ENCODE data around the gene COL4A6. TPM values are rescaled to one million over a fixed set of nuclear protein-coding genes. Genes with fewer than 3 reads are reported as not detected.

The COL4A6 gene
- total RNA-seq, 1 experiment from 2014 or later, result 0.28 TPM

DNA sequence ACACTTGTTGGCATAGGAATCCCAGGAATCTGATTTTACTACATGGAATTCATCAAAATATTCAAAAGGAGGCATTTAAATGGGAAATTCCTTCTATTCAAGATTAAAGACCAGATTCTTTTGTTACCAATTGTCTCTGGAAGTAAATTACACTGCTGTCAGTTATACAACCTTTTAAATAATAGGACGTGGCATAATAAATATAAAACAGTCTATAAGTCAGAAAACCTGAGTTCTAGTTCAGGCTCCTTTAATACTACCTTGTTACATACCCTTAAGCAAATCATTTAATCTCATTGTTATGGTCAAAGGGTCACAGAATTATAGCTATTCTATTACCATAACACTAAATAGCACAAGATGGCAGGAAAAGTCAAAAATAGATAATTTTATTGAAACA lies 18.8 kb downstream of the COL4A6 start:
- intact Hi-C loops (cut with micrococcal nuclease; ENCODE audit: unreplicated experiment) (loop anchor here (10.0 kb wide), 1 partner anchor 465 kb away; no protein-coding TSS in a partner anchor), in situ Hi-C loops (cut with HindIII; ENCODE audit: low pct_unique_long_range_greater_than_20kb, low sequenced_read_pairs) (no loop called here)
- Histone ChIP-seq H3K36me3 (ENCODE audit: control insufficient read depth, insufficient read depth, low read length) (no peaks in the 10 kb centered on the region), H3K27me3 (ENCODE audit: control insufficient read depth, insufficient read depth, low read length) (no peaks in the 10 kb centered on the region), H3K9me3 (ENCODE audit: control insufficient read depth, insufficient read depth, low read depth, low read length) (no peaks in the 10 kb centered on the region), H3K27ac (ENCODE audit: low read length) (no peak overlapping the region), H3K4me3 (ENCODE audit: low read depth in 2 of 2, low read length in 2 of 2) (no peak overlapping the region), H3K4me1 (ENCODE audit: control insufficient read depth, insufficient read depth, low read length) (no peaks in the 10 kb centered on the region)
- TF ChIP-seq TCF7L2 (IDR thresholded peaks at IDR 0.05; ENCODE audit: low read depth, low read length) (no peak), SIN3A (IDR thresholded peaks at IDR 0.05; ENCODE audit: borderline replicate concordance, insufficient read depth, low read depth, low read length) (no peak), POLR2AphosphoS5 (IDR thresholded peaks at IDR 0.05; ENCODE audit: low read depth, low read length) (no peak)
- TF ChIP-seq, protein P1, sequence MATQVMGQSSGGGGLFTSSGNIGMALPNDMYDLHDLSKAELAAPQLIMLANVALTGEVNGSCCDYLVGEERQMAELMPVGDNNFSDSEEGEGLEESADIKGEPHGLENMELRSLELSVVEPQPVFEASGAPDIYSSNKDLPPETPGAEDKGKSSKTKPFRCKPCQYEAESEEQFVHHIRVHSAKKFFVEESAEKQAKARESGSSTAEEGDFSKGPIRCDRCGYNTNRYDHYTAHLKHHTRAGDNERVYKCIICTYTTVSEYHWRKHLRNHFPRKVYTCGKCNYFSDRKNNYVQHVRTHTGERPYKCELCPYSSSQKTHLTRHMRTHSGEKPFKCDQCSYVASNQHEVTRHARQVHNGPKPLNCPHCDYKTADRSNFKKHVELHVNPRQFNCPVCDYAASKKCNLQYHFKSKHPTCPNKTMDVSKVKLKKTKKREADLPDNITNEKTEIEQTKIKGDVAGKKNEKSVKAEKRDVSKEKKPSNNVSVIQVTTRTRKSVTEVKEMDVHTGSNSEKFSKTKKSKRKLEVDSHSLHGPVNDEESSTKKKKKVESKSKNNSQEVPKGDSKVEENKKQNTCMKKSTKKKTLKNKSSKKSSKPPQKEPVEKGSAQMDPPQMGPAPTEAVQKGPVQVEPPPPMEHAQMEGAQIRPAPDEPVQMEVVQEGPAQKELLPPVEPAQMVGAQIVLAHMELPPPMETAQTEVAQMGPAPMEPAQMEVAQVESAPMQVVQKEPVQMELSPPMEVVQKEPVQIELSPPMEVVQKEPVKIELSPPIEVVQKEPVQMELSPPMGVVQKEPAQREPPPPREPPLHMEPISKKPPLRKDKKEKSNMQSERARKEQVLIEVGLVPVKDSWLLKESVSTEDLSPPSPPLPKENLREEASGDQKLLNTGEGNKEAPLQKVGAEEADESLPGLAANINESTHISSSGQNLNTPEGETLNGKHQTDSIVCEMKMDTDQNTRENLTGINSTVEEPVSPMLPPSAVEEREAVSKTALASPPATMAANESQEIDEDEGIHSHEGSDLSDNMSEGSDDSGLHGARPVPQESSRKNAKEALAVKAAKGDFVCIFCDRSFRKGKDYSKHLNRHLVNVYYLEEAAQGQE (IDR thresholded peaks at IDR 0.05; ENCODE audit: insufficient read depth in 1 of 2, low read depth in 2 of 2, low read length in 1 of 2), result no peak
- TF ChIP-seq, protein P2, sequence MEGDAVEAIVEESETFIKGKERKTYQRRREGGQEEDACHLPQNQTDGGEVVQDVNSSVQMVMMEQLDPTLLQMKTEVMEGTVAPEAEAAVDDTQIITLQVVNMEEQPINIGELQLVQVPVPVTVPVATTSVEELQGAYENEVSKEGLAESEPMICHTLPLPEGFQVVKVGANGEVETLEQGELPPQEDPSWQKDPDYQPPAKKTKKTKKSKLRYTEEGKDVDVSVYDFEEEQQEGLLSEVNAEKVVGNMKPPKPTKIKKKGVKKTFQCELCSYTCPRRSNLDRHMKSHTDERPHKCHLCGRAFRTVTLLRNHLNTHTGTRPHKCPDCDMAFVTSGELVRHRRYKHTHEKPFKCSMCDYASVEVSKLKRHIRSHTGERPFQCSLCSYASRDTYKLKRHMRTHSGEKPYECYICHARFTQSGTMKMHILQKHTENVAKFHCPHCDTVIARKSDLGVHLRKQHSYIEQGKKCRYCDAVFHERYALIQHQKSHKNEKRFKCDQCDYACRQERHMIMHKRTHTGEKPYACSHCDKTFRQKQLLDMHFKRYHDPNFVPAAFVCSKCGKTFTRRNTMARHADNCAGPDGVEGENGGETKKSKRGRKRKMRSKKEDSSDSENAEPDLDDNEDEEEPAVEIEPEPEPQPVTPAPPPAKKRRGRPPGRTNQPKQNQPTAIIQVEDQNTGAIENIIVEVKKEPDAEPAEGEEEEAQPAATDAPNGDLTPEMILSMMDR (IDR thresholded peaks at IDR 0.05), result no peak
- ATAC-seq (no peak), DNase-seq (ENCODE audit: low read depth, low spot score) (no peak)
- ChIA-PET POLR2A (no interaction called here), CTCF (no interaction called here)
- BruUV-seq (replicated peaks), result no TSS peak

DNA sequence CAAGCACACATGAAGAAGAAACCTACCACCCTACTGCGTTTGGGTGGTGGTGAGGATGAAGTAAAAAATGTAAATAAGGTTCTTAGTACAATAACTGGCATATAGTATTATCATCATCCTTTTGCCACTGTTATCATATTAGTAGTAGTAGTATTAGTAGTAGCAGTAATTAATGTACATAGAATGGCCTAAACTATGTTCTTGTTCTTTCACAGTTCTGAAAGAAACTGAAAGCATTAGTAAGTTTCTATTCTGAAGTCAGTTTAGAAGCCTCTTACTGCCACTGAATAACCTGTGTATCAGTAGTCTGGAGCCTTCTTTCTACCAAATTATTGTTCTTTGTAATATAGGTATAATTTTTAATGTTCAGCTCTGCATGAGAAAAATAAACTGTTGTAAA lies 21.0 kb downstream of the COL4A6 start:
- ChIA-PET POLR2A (no interaction called here), CTCF (no interaction called here)
- H3K27me3 ChIP-seq (ENCODE audit: control insufficient read depth, insufficient read depth, low read length), result no peaks in the 10 kb centered on the region
- in situ Hi-C loops (cut with HindIII; ENCODE audit: low pct_unique_long_range_greater_than_20kb, low sequenced_read_pairs), result no loop called here
- no peaks in the 10 kb centered on the region for H3K4me1 ChIP-seq (ENCODE audit: control insufficient read depth, insufficient read depth, low read length)
- ATAC-seq, result no peak
- intact Hi-C loops (cut with micrococcal nuclease; ENCODE audit: unreplicated experiment), result loop anchor here (10.0 kb wide), 1 partner anchor 462 kb away; no protein-coding TSS in a partner anchor
- TF ChIP-seq SIN3A (IDR thresholded peaks at IDR 0.05; ENCODE audit: borderline replicate concordance, insufficient read depth, low read depth, low read length) (no peak), POLR2AphosphoS5 (IDR thresholded peaks at IDR 0.05; ENCODE audit: low read depth, low read length) (no peak), TCF7L2 (IDR thresholded peaks at IDR 0.05; ENCODE audit: low read depth, low read length) (no peak)
- TF ChIP-seq, protein P1 (IDR thresholded peaks at IDR 0.05; ENCODE audit: insufficient read depth in 1 of 2, low read depth in 2 of 2, low read length in 1 of 2), result no peak
- TF ChIP-seq, protein P2 (IDR thresholded peaks at IDR 0.05), result no peak
- no peak for DNase-seq (ENCODE audit: low read depth, low spot score)
- no peak overlapping the region for H3K4me3 ChIP-seq (ENCODE audit: low read depth in 2 of 2, low read length in 2 of 2)
- H3K36me3 ChIP-seq (ENCODE audit: control insufficient read depth, insufficient read depth, low read length), result no peaks in the 10 kb centered on the region
- no TSS peak for BruUV-seq (replicated peaks)
- no peaks in the 10 kb centered on the region for H3K9me3 ChIP-seq (ENCODE audit: control insufficient read depth, insufficient read depth, low read depth, low read length)
- no peak overlapping the region for H3K27ac ChIP-seq (ENCODE audit: low read length)
